ENCODE measurements around the gene IFT172. TPM values are rescaled to one million over a fixed set of nuclear protein-coding genes. Genes with fewer than 3 reads are reported as not detected.
A peak's percentile ranks its signal among the peaks of the same experiment; 100 is the strongest.

The IFT172 gene
- total RNA-seq, 4 donors from 2014 or later, result 3.1 to 16.8 (median 8.6) TPM

DNA sequence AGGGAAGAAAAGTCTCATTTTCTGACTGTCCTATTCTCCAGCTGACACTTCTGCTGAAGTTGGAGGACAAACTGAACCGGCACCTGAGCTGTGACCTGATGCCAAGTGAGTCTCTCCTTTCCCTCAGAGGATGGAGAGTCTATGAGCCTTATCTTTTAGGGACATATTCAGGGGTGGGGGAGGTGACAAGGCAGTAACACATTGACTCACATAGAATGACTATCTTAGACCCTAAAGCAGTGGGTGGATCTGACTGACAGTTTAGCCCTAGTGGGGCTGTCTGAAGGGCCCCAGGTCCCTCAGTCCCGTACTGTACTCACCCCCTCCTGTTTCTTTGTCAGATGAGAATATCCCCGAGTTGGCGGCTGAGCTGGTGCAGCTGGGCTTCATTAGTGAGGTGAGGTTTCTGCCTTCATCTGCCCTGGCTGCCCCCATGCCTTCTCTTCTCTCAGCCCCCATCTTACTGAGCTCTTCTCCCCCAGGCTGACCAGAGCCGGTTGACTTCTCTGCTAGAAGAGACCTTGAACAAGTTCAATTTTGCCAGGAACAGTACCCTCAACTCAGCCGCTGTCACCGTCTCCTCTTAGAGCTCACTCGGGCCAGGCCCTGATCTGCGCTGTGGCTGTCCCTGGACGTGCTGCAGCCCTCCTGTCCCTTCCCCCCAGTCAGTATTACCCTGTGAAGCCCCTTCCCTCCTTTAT is 48.2 kb downstream of the IFT172 start:
- intact Hi-C loops (cut with DNase I; ENCODE audit: low total_unique reads) (no loop called here), in situ Hi-C loops (cut with MboI; ENCODE audit: low sequenced_read_pairs in 4 of 4) (no loop called here)
- peaks cover 4 to 5% of the 10 kb centered on the region in 2 donors for H3K4me1 ChIP-seq
- no peak for TF ChIP-seq POLR2A (IDR thresholded peaks at IDR 0.05)
- TF ChIP-seq, protein P1, sequence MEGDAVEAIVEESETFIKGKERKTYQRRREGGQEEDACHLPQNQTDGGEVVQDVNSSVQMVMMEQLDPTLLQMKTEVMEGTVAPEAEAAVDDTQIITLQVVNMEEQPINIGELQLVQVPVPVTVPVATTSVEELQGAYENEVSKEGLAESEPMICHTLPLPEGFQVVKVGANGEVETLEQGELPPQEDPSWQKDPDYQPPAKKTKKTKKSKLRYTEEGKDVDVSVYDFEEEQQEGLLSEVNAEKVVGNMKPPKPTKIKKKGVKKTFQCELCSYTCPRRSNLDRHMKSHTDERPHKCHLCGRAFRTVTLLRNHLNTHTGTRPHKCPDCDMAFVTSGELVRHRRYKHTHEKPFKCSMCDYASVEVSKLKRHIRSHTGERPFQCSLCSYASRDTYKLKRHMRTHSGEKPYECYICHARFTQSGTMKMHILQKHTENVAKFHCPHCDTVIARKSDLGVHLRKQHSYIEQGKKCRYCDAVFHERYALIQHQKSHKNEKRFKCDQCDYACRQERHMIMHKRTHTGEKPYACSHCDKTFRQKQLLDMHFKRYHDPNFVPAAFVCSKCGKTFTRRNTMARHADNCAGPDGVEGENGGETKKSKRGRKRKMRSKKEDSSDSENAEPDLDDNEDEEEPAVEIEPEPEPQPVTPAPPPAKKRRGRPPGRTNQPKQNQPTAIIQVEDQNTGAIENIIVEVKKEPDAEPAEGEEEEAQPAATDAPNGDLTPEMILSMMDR (IDR thresholded peaks at IDR 0.05 in 4 of 5, conservative IDR thresholded peaks at IDR 0.05 in 1 of 5), result no peak
- H3K27me3 ChIP-seq, result no peaks in the 10 kb centered on the region
- H3K36me3 ChIP-seq, result peaks cover 0 to 56% of the 10 kb centered on the region in 2 donors
- ATAC-seq (no peak), DNase-seq (no peak)
- no peak overlapping the region for H3K27ac ChIP-seq
- no peaks in the 10 kb centered on the region for H3K9me3 ChIP-seq
- no peak overlapping the region for H3K4me3 ChIP-seq

DNA sequence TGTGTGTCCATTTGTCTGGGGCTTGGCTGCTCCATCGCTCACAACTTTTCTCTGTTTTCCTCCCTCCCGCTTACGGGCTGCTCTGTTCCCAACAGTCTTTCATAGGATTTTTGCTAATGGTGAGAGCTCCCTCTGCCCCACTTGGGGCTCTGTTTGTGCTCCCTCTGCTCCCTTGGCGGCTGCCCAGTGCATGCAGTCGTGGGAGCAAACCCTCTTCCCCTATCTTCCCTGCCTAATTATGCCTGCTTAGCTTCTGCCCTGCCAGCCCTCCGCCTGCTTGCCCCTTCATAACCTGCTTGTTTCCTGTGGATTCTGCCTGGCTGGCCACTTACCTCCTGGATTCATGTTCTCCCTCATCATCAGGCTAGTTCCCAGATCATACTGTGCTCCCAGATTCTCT is 53.9 kb downstream of the IFT172 start:
- Histone ChIP-seq H3K4me3 (no peak overlapping the region), H3K9me3 (no peaks in the 10 kb centered on the region), H3K36me3 (peaks cover 4 to 77% of the 10 kb centered on the region in 2 donors), H3K27ac (no peak overlapping the region), H3K27me3 (no peaks in the 10 kb centered on the region), H3K4me1 (peaks cover 16 to 23% of the 10 kb centered on the region in 2 donors)
- in situ Hi-C loops (cut with MboI; ENCODE audit: low sequenced_read_pairs in 4 of 4) (no loop called here), intact Hi-C loops (cut with DNase I; ENCODE audit: low total_unique reads) (loop anchor here (5.0 kb wide), 1 partner anchor 33 kb away; no protein-coding TSS in a partner anchor)
- TF ChIP-seq, protein P1 (IDR thresholded peaks at IDR 0.05 in 4 of 5, conservative IDR thresholded peaks at IDR 0.05 in 1 of 5), result no peak
- TF ChIP-seq POLR2A (IDR thresholded peaks at IDR 0.05), result no peak
- DNase-seq (no peak), ATAC-seq (no peak)

DNA sequence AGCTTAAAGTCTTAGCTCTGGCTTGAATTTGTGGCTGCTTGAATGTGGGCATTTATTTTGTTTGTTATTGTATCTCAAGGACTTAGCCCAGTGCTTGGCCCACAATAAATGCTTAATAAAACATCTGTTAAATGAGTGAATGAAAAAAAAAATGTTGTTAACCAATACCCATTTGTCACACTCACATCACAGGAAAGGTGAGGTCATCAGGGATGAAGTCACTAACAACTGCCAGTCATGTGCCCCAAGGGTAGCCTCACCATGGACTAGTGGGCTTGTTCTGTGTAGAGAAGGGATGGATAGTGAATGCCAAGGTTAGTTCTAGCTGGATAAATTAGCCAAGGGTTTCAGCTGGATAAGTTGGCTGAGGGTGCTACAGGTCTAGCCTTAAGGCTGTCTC is 58.1 kb downstream of the IFT172 start:
- DNase-seq, result no peak
- no peaks in the 10 kb centered on the region for H3K27me3 ChIP-seq
- peaks cover 34 to 43% of the 10 kb centered on the region in 2 donors for H3K4me1 ChIP-seq
- H3K9me3 ChIP-seq, result no peaks in the 10 kb centered on the region
- no peak for ATAC-seq
- peaks cover 4 to 34% of the 10 kb centered on the region in 2 donors for H3K36me3 ChIP-seq
- peak overlapping the region; percentile 5 to 100 (median 69) for H3K27ac ChIP-seq
- no peak overlapping the region for H3K4me3 ChIP-seq
- intact Hi-C loops (cut with DNase I; ENCODE audit: low total_unique reads) (no loop called here), in situ Hi-C loops (cut with MboI; ENCODE audit: low sequenced_read_pairs in 4 of 4) (no loop called here)
- TF ChIP-seq, protein P1 (IDR thresholded peaks at IDR 0.05 in 4 of 5, conservative IDR thresholded peaks at IDR 0.05 in 1 of 5), result no peak
- TF ChIP-seq POLR2A (IDR thresholded peaks at IDR 0.05), result no peak

DNA sequence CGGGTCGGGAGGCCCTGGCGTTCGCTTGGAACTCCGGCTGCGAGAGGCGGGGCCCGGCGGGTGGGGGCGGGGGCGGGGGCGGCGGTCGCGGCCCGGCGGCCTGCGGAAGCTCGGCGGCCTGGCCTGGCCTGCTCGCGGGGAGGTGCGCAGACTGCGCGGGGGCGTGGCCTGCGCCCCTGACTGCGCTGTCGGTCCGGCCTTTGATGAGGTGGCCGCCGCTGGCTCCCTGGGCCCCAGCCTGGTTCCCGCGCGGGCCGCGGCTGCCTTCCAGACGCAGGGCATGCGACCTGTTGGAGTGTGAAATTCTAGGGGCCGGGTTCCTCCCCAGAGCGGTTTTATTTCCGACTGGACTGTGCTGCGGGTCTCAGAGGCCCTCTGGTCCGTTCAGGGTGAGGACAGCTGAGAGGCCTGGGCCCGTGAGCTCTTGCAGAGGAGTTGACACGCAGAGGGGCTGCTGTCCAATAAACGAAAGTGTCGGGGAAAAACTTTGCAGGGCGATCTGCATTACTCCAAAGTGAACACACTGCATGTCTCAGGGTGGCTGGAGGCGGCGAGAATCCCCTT is 60.5 kb downstream of the IFT172 start:
- intact Hi-C loops (cut with DNase I; ENCODE audit: low total_unique reads) (loop anchor here (1.0 to 2.0 kb wide), 2 partner anchors 20 to 48 kb away; partner anchors contain the start of genes PPM1G and ZNF513), in situ Hi-C loops (cut with MboI; ENCODE audit: low sequenced_read_pairs in 4 of 4) (no loop called here)
- no peaks in the 10 kb centered on the region for H3K27me3 ChIP-seq
- no peaks in the 10 kb centered on the region for H3K9me3 ChIP-seq
- peaks cover 4 to 11% of the 10 kb centered on the region in 2 donors for H3K36me3 ChIP-seq
- TF ChIP-seq, protein P1 (IDR thresholded peaks at IDR 0.05 in 4 of 5, conservative IDR thresholded peaks at IDR 0.05 in 1 of 5), result no peak
- TF ChIP-seq POLR2A (IDR thresholded peaks at IDR 0.05), result no peak
- peak overlapping the region; percentile 93 to 100 (median 100) for H3K27ac ChIP-seq
- peak overlapping the region; percentile 81 to 100 (median 98) for H3K4me3 ChIP-seq
- DNase-seq (peak; percentile 72 to 82), ATAC-seq (peak; percentile 84 to 85)
- H3K4me1 ChIP-seq, result peaks cover 34 to 43% of the 10 kb centered on the region in 2 donors
